HEK293T (cell line): ENCODE results near the gene CNPPD1.

ENCODE experiments used
- ARNT ChIP-seq: fragments of 450-650 bp; IDR thresholded peaks from 2 replicates; pipeline ENCODE4 v1.6.1; 2017; ENCODE audit warnings: mild to moderate bottlenecking
- BHLHE40 ChIP-seq: fragments of 450-650 bp; IDR thresholded peaks from 2 replicates; pipeline ENCODE4 v1.6.1; 2016; ENCODE audit warnings: mild to moderate bottlenecking, moderate library complexity, borderline replicate concordance
- CTBP1 ChIP-seq: fragments of 450-650 bp; IDR thresholded peaks from 2 replicates; pipeline ENCODE4 v1.6.1; 2016; ENCODE audit warnings: borderline replicate concordance
- FOXA1 ChIP-seq: fragments of 450-650 bp; IDR thresholded peaks from 2 replicates; pipeline ENCODE4 v1.6.1; 2016; ENCODE audit warnings: mild to moderate bottlenecking
- FOXK2 ChIP-seq: fragments of 450-650 bp; IDR thresholded peaks from 2 replicates; pipeline ENCODE4 v1.6.1; 2016; ENCODE audit warnings: mild to moderate bottlenecking
- FOXM1 ChIP-seq: fragments of 450-650 bp; IDR thresholded peaks from 2 replicates; pipeline ENCODE4 v1.6.1; 2017; ENCODE audit warnings: mild to moderate bottlenecking, borderline replicate concordance
- HDGF ChIP-seq: fragments of 450-650 bp; IDR thresholded peaks from 2 replicates; pipeline ENCODE4 v1.6.1; 2017; ENCODE audit warnings: antibody characterized with exemption, borderline replicate concordance
- LEF1 ChIP-seq: fragments of 450-650 bp; IDR thresholded peaks from 2 replicates; pipeline ENCODE4 v1.6.1; 2017; ENCODE audit warnings: mild to moderate bottlenecking, borderline replicate concordance
- NFRKB ChIP-seq: fragments of 450-650 bp; IDR thresholded peaks from 2 replicates; pipeline ENCODE4 v1.6.1; 2016; ENCODE audit warnings: mild to moderate bottlenecking, moderate library complexity
- PKNOX1 ChIP-seq: fragments of 450-650 bp; IDR thresholded peaks from 2 replicates; pipeline ENCODE4 v1.6.1; 2016
- SP1 ChIP-seq: fragments of 450-650 bp; IDR thresholded peaks from 2 replicates; pipeline ENCODE4 v1.6.1; 2017
- SUZ12 ChIP-seq: fragments of 450-650 bp; IDR thresholded peaks from 2 replicates; pipeline ENCODE4 v1.6.1; 2016; ENCODE audit warnings: mild to moderate bottlenecking
- ZNF384 ChIP-seq: fragments of 450-650 bp; IDR thresholded peaks from 2 replicates; pipeline ENCODE4 v1.6.1; 2016

GRCh38 chr2:219125225-219125885, 51.4 kb downstream of the CNPPD1 start:
- TF ChIP-seq ZNF384 = no peak
- TF ChIP-seq NFRKB = no peak
- no peak for TF ChIP-seq PKNOX1
- no peak for TF ChIP-seq LEF1
- no peak for TF ChIP-seq HDGF
- TF ChIP-seq SUZ12 = no peak
- TF ChIP-seq SP1 = no peak
- TF ChIP-seq FOXM1 = no peak
- TF ChIP-seq BHLHE40 = no peak
- no peak for TF ChIP-seq CTBP1
- TF ChIP-seq FOXK2 = no peak
- no peak for TF ChIP-seq FOXA1
- no peak for TF ChIP-seq ARNT
